Upper lobe of left lung (tissue), 6 donors: ENCODE measurements around the gene PCDH1. TPM values are rescaled to one million over a fixed set of nuclear protein-coding genes. Genes with fewer than 3 reads are reported as not detected.

Experiments used
- ATAC-seq, 2 donors: fragments of 200-7000 bp; cut with Tn5 transposase; one replicate each; pipeline ENCODE4 v1.9.1; 2022; ENCODE audit warnings: mild to moderate bottlenecking in 2 of 2, moderate library complexity in 2 of 2; ENCODE audit not compliant: low FRiP score in 2 of 2
- DNase-seq, 2 donors: peaks; one replicate each; pipeline ENCODE4 v3.0.0-alpha.2; 2019 to 2020
- H3K27ac ChIP-seq, 4 donors: fragments of 200-600 bp; sonication (generic); one replicate each; pipeline ENCODE4 v1.5.1; 2016 to 2019
- H3K27me3 ChIP-seq, 4 donors: fragments of 200-600 bp; sonication (generic); one replicate each; pipeline ENCODE4 v1.5.1; 2017 to 2019
- H3K36me3 ChIP-seq, 4 donors: fragments of 200-600 bp; sonication (generic); one replicate each; pipeline ENCODE4 v1.5.1; 2016 to 2019
- H3K4me1 ChIP-seq, 4 donors: fragments of 200-600 bp; sonication (generic); one replicate each; pipeline ENCODE4 v1.5.1; 2018 to 2019
- H3K4me3 ChIP-seq, 4 donors: fragments of 200-600 bp; sonication (generic); one replicate each; pipeline ENCODE4 v1.5.1; 2017 to 2019; ENCODE audit warnings: mild to moderate bottlenecking in 2 of 4, moderate library complexity in 1 of 4
- H3K9me3 ChIP-seq, 4 donors: fragments of 200-600 bp; sonication (generic); one replicate each; pipeline ENCODE4 v1.5.1; 2018 to 2019
- EP300 ChIP-seq, 4 donors: sonication (generic); formaldehyde crosslinking; IDR thresholded peaks; one replicate each; pipeline ENCODE4 v1.5.1; 2017; ENCODE audit warnings: antibody characterized with exemption in 4 of 4, control low read depth in 2 of 4
- POLR2A ChIP-seq, 4 donors: fragments of 450-650 bp; IDR thresholded peaks; one replicate each; pipeline ENCODE4 v1.5.1; 2016 to 2017; ENCODE audit warnings: antibody characterized with exemption in 4 of 4, mild to moderate bottlenecking in 2 of 4
- POLR2AphosphoS5 ChIP-seq, 2 donors: sonication (generic); formaldehyde crosslinking; IDR thresholded peaks; one replicate each; pipeline ENCODE4 v1.5.1; 2017; ENCODE audit warnings: antibody characterized with exemption in 2 of 2
- WGBS, 2 donors: methylation state at CpG; one replicate each; pipeline ENCODE4 v1.1.5; 2017 to 2018; 5-methylcytosine and 5-hydroxymethylcytosine counted together
- total RNA-seq, 6 donors: library from RNA; depleted of rRNA in 4 of 6; stranded (reverse); fragments of >200 nt in 4 of 6; gene quantifications; one replicate each; pipeline versions ENCODE4 v1.1.0 to v1.2.1, GENCODE V29; 2016 to 2021
- TF ChIP-seq, protein P1 (sequence below), 6 experiments: fragments of 450-650 bp in 4 of 6; fragments of 200-600 bp in 2 of 6; sonication (generic) in 2 of 6; IDR thresholded peaks; one replicate each; pipeline ENCODE4 v1.5.1; 2016 to 2019; ENCODE audit warnings: antibody characterized with exemption in 6 of 6
- donor health status: DM: no; HTN: no; CAD: no; lungs with moderate emphysema.
- donor health status: DM: no; HTN: yes; CAD: no; lungs with severe emphysema.

PCDH1 gene
- total RNA-seq, 6 donors from 2014 or later, result 41.3 to 133 (median 81.6) TPM

DNA sequence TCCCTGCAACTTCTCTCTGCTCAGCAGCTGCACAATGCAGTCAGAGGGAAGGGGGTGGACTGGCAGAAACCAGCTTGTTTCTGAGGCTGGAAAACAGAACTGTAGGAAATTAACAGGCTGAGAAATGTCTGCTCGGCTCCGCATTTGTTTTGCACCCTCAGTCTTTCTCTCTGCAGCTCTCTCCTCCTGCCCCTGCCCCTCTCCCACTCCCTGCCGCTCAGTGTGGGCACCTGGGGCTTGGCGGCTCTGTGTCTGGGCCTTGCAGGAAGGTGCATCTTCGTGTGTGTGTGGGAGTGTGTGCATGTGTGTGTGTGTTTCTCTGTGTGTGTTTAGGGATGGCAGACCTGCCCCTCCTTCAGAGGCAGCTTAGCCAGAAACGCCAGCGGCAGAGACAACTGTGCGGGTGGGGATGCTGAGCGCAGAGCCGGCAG, 53.0 kb downstream of the PCDH1 start:
- TF ChIP-seq POLR2A (IDR thresholded peaks at IDR 0.05) (no peak), EP300 (IDR thresholded peaks at IDR 0.05) (no peak), POLR2AphosphoS5 (IDR thresholded peaks at IDR 0.05) (no peak)
- TF ChIP-seq, protein P1, sequence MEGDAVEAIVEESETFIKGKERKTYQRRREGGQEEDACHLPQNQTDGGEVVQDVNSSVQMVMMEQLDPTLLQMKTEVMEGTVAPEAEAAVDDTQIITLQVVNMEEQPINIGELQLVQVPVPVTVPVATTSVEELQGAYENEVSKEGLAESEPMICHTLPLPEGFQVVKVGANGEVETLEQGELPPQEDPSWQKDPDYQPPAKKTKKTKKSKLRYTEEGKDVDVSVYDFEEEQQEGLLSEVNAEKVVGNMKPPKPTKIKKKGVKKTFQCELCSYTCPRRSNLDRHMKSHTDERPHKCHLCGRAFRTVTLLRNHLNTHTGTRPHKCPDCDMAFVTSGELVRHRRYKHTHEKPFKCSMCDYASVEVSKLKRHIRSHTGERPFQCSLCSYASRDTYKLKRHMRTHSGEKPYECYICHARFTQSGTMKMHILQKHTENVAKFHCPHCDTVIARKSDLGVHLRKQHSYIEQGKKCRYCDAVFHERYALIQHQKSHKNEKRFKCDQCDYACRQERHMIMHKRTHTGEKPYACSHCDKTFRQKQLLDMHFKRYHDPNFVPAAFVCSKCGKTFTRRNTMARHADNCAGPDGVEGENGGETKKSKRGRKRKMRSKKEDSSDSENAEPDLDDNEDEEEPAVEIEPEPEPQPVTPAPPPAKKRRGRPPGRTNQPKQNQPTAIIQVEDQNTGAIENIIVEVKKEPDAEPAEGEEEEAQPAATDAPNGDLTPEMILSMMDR (IDR thresholded peaks at IDR 0.05), result no peak
- ATAC-seq (no peak), DNase-seq (peak in 1 of 2 donors; percentile 49)
- Histone ChIP-seq H3K36me3 (no peaks in the 10 kb centered on the region), H3K9me3 (no peaks in the 10 kb centered on the region), H3K4me3 (no peak overlapping the region), H3K27me3 (no peaks in the 10 kb centered on the region), H3K4me1 (peaks cover 13 to 43% (median 24%) of the 10 kb centered on the region in 4 donors), H3K27ac (peak overlapping the region in 1 of 4 donors; percentile 57)
- WGBS, 2 donors, result 53 to 61% methylated on average over 10 of the region's 10 CpGs

DNA sequence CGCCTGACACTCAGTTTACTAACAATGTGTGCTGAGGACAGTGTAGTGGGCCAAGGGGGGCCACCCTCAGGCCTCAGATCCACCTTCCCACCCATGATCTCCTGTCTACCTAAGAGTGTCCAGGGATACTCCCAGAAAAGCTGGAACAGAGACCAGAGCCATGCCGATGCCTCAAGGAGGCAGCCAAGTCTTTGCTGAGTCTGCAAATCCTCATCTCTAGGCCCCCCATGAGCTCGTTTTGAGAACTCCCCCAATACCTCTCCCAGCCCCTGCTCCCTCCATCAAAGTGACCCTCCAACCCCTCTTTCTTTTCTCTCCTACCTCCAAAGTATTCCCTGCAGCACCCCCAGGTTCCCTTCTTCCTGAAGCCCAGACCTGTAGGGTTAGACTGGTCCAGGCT, 53.5 kb downstream of the PCDH1 start:
- 79 to 80% methylated on average over 3 of the region's 3 CpGs for WGBS, 2 donors
- DNase-seq (no peak), ATAC-seq (no peak)

DNA sequence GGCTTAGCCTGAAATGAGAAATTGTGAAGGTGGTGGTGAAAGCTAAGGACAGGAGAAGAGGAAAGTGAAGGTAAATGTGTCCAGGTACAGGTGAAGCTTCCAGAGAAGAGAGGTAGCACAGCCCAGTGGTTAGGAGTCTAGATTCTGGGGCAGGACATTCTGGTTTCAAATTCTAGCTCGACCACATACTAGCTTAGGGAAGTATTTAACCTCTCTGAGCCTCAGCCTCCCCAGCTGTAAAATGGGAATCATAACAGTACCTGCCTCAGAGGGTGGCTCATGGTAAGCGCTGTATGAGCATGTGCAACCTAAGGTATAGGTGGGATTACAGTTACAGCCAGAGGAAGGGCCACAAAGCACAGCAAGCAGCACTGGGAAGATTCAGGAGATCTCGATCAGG, 55.2 kb downstream of the PCDH1 start:
- no peaks in the 10 kb centered on the region for H3K9me3 ChIP-seq
- WGBS, 2 donors, result 94% methylated on average over 3 of the region's 3 CpGs
- no peak for ATAC-seq
- TF ChIP-seq POLR2AphosphoS5 (IDR thresholded peaks at IDR 0.05), result no peak
- no peak for TF ChIP-seq EP300 (IDR thresholded peaks at IDR 0.05)
- TF ChIP-seq, protein P1 (IDR thresholded peaks at IDR 0.05), result no peak
- no peak for TF ChIP-seq POLR2A (IDR thresholded peaks at IDR 0.05)
- no peak for DNase-seq
- H3K4me1 ChIP-seq, result peaks cover 13 to 43% (median 25%) of the 10 kb centered on the region in 4 donors
- H3K36me3 ChIP-seq, result no peaks in the 10 kb centered on the region
- no peak overlapping the region for H3K4me3 ChIP-seq
- no peaks in the 10 kb centered on the region for H3K27me3 ChIP-seq
- peak overlapping the region; percentile 60 to 88 (median 77) for H3K27ac ChIP-seq

More for the DNA sequence above, 53.5 kb downstream of the PCDH1 start:
- Histone ChIP-seq H3K27ac (peak overlapping the region in 3 of 4 donors; percentile 76 to 88 (median 78)), H3K4me1 (peaks cover 13 to 43% (median 25%) of the 10 kb centered on the region in 4 donors), H3K27me3 (no peaks in the 10 kb centered on the region), H3K36me3 (no peaks in the 10 kb centered on the region), H3K4me3 (no peak overlapping the region), H3K9me3 (no peaks in the 10 kb centered on the region)
- no peak for TF ChIP-seq POLR2AphosphoS5 (IDR thresholded peaks at IDR 0.05)
- TF ChIP-seq EP300 (IDR thresholded peaks at IDR 0.05), result no peak
- TF ChIP-seq, protein P1 (IDR thresholded peaks at IDR 0.05), result no peak
- TF ChIP-seq POLR2A (IDR thresholded peaks at IDR 0.05), result no peak

DNA sequence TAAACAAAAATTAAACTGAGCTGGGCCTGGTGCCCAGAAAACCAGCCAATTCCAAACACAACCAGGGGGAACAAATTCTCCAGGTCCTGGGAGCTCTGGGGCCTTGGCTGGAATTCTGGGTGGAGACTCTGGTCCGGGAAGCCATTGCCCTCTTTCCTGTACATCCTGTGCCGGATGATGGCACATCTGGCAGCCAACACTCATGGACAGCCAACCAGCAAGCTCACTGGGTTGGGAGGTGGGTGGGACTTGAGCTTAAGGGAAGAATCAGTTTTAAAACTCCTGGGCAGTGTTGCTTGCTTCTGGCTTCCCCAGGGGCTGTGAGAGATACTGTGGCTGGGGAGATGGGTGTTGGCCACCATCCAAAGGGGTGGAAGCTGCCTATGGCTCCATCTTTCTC, 56.1 kb downstream of the PCDH1 start:
- peak in 1 of 2 donors; percentile 68 for ATAC-seq
- WGBS, 2 donors, result 14 to 43% methylated on average over 2 of the region's 2 CpGs
- H3K27ac ChIP-seq, result peak overlapping the region; percentile 74 to 88 (median 77)

More for the DNA sequence above, 56.1 kb downstream of the PCDH1 start:
- Histone ChIP-seq H3K4me1 (peaks cover 17 to 42% (median 24%) of the 10 kb centered on the region in 4 donors), H3K27me3 (no peaks in the 10 kb centered on the region), H3K36me3 (no peaks in the 10 kb centered on the region), H3K4me3 (no peak overlapping the region), H3K9me3 (no peaks in the 10 kb centered on the region)
- peak in 1 of 2 donors; percentile 64 for DNase-seq
- TF ChIP-seq POLR2AphosphoS5 (IDR thresholded peaks at IDR 0.05) (peak; percentile 80 to 83), POLR2A (IDR thresholded peaks at IDR 0.05) (no peak), EP300 (IDR thresholded peaks at IDR 0.05) (peak in 3 of 4 donors; percentile 65 to 97 (median 94))
- TF ChIP-seq, protein P1 (IDR thresholded peaks at IDR 0.05), result no peak
